Parathyroid adenoma (tissue), 2 donors: ENCODE measurements around the gene NRAP.
A peak's percentile ranks its signal among the peaks of the same experiment; 100 is the strongest.

Experiments
- H2AFZ ChIP-seq: fragments of 300-600 bp; sonication (generic); one replicate; pipeline ENCODE4 v1.7.0; 2017; ENCODE audit warnings: antibody characterized with exemption, mild to moderate bottlenecking
- H3K27ac ChIP-seq: fragments of 300-600 bp; sonication (generic); one replicate; pipeline ENCODE4 v1.7.0; 2017
- H3K27me3 ChIP-seq: fragments of 300-600 bp; sonication (generic); one replicate; pipeline ENCODE4 v1.7.0; 2017; ENCODE audit warnings: low read length; ENCODE audit not compliant: control insufficient read depth, insufficient read depth
- H3K36me3 ChIP-seq: fragments of 300-600 bp; sonication (generic); one replicate; pipeline ENCODE4 v1.7.0; 2017; ENCODE audit warnings: low read length; ENCODE audit not compliant: control insufficient read depth, insufficient read depth
- H3K4me1 ChIP-seq: fragments of 300-600 bp; sonication (generic); one replicate; pipeline ENCODE4 v1.7.0; 2017; ENCODE audit warnings: control low read depth
- H3K4me2 ChIP-seq: fragments of 300-600 bp; sonication (generic); one replicate; pipeline ENCODE4 v1.7.0; 2017; ENCODE audit warnings: low read length
- H3K4me3 ChIP-seq: fragments of 300-600 bp; sonication (generic); one replicate; pipeline ENCODE4 v1.7.0; 2017; ENCODE audit warnings: low read depth, low read length
- H3K79me2 ChIP-seq: fragments of 300-600 bp; sonication (generic); one replicate; pipeline ENCODE4 v1.7.0; 2017; ENCODE audit warnings: control low read depth
- H3K9ac ChIP-seq: fragments of 300-600 bp; sonication (generic); one replicate; pipeline ENCODE4 v1.7.0; 2017; ENCODE audit warnings: mild to moderate bottlenecking
- H3K9me3 ChIP-seq: fragments of 300-600 bp; sonication (generic); one replicate; pipeline ENCODE4 v1.7.0; 2017; ENCODE audit warnings: low read length; ENCODE audit not compliant: control insufficient read depth
- CTCF ChIP-seq: fragments of 300-600 bp; sonication (generic); IDR thresholded peaks from one replicate; pipeline ENCODE4 v1.7.0; 2017; ENCODE audit warnings: antibody characterized with exemption, mild to moderate bottlenecking
- donor health status: primary hyperparathyroidism.

NRAP gene

GRCh38 chr10:113561214-113561613, 102.6 kb downstream of the NRAP start:
- no peak for TF ChIP-seq CTCF
- H2AFZ ChIP-seq, result no peak overlapping the region
- no peak overlapping the region for H3K27ac ChIP-seq

GRCh38 chr10:113560071-113560470, 103.8 kb downstream of the NRAP start:
- H3K4me2 ChIP-seq, result no peak overlapping the region
- no peaks in the 10 kb centered on the region for H3K27me3 ChIP-seq
- no peaks in the 10 kb centered on the region for H3K36me3 ChIP-seq
- no peak overlapping the region for H3K4me3 ChIP-seq
- no peak overlapping the region for H2AFZ ChIP-seq
- TF ChIP-seq CTCF, result no peak
- H3K79me2 ChIP-seq, result no peaks in the 10 kb centered on the region
- no peak overlapping the region for H3K27ac ChIP-seq
- H3K4me1 ChIP-seq, result no peaks in the 10 kb centered on the region
- no peaks in the 10 kb centered on the region for H3K9me3 ChIP-seq
- H3K9ac ChIP-seq, result no peak overlapping the region

More at GRCh38 chr10:113561214-113561613, 102.6 kb downstream of the NRAP start:
- no peaks in the 10 kb centered on the region for H3K36me3 ChIP-seq
- no peaks in the 10 kb centered on the region for H3K9me3 ChIP-seq
- H3K4me3 ChIP-seq, result no peak overlapping the region
- no peaks in the 10 kb centered on the region for H3K79me2 ChIP-seq
- no peaks in the 10 kb centered on the region for H3K27me3 ChIP-seq
- H3K9ac ChIP-seq, result no peak overlapping the region
- H3K4me2 ChIP-seq, result no peak overlapping the region
- no peaks in the 10 kb centered on the region for H3K4me1 ChIP-seq

- Histone ChIP-seq H3K9me3 (no peaks in the 10 kb centered on the region), H3K4me1 (no peaks in the 10 kb centered on the region), H3K4me3 (no peak overlapping the region), H3K27ac (no peak overlapping the region), H3K9ac (no peak overlapping the region), H3K36me3 (no peaks in the 10 kb centered on the region), H3K27me3 (no peaks in the 10 kb centered on the region), H3K79me2 (no peaks in the 10 kb centered on the region), H2AFZ (peak overlapping the region; percentile 2), H3K4me2 (no peak overlapping the region)
- no peak for TF ChIP-seq CTCF
These were observed 105.9 kb downstream of the NRAP start for GRCh38 chr10:113557903-113558321.

GRCh38 chr10:113557424-113557862, 106.4 kb downstream of the NRAP start:
- H3K4me1 ChIP-seq, result no peaks in the 10 kb centered on the region
- H3K4me3 ChIP-seq, result no peak overlapping the region
- H3K27ac ChIP-seq, result no peak overlapping the region
- no peaks in the 10 kb centered on the region for H3K9me3 ChIP-seq
- H3K27me3 ChIP-seq, result no peaks in the 10 kb centered on the region
- H2AFZ ChIP-seq, result no peak overlapping the region
- H3K36me3 ChIP-seq, result no peaks in the 10 kb centered on the region
- no peaks in the 10 kb centered on the region for H3K79me2 ChIP-seq
- no peak overlapping the region for H3K4me2 ChIP-seq
- no peak for TF ChIP-seq CTCF
- no peak overlapping the region for H3K9ac ChIP-seq

- no peak overlapping the region for H3K4me2 ChIP-seq
- no peaks in the 10 kb centered on the region for H3K9me3 ChIP-seq
- H3K79me2 ChIP-seq, result no peaks in the 10 kb centered on the region
- H3K9ac ChIP-seq, result no peak overlapping the region
- no peak overlapping the region for H3K27ac ChIP-seq
- H3K36me3 ChIP-seq, result no peaks in the 10 kb centered on the region
- H3K4me1 ChIP-seq, result no peaks in the 10 kb centered on the region
- H2AFZ ChIP-seq, result no peak overlapping the region
- no peaks in the 10 kb centered on the region for H3K27me3 ChIP-seq
- no peak for TF ChIP-seq CTCF
- no peak overlapping the region for H3K4me3 ChIP-seq
These were observed 108.1 kb downstream of the NRAP start for GRCh38 chr10:113555751-113556150.
